ENCODE results near the gene TXNDC8.
"Not testable (repeated sequence)": the region's sequence is repeated elsewhere in the genome, so short reads cannot be mapped to it uniquely, and the experiment has no call there.

TXNDC8 gene

GRCh38 chr9:110337727-110338126, at the start of gene TXNDC8:
TSS of gene TXNDC8 (minus strand) at chr9:110337863.
- DNase-seq, result no peak

- DNase-seq, result no peak
Measured at GRCh38 chr9:110383491-110383890, 45.8 kb upstream of the TXNDC8 start.

GRCh38 chr9:110382731-110383130, 45.1 kb upstream of the TXNDC8 start:
- DNase-seq, result no peak

- DNase-seq, result no peak
Measured at GRCh38 chr9:110371411-110372007, 33.8 kb upstream of the TXNDC8 start.

- no peak for DNase-seq
Measured at GRCh38 chr9:110370315-110370714, 32.7 kb upstream of the TXNDC8 start.

GRCh38 chr9:110364451-110364850, 26.8 kb upstream of the TXNDC8 start:
- DNase-seq, result no peak

- DNase-seq, result not testable (repeated sequence)
Measured at GRCh38 chr9:110358992-110359391, 21.3 kb upstream of the TXNDC8 start.

- DNase-seq, result no peak
Measured at GRCh38 chr9:110357505-110357904, 19.8 kb upstream of the TXNDC8 start.

GRCh38 chr9:110356639-110357395, 19.2 kb upstream of the TXNDC8 start:
- DNase-seq, result no peak

- no peak for DNase-seq
Measured at GRCh38 chr9:110355911-110356310, 18.2 kb upstream of the TXNDC8 start.

GRCh38 chr9:110351009-110351467, 13.4 kb upstream of the TXNDC8 start:
- DNase-seq, result no peak

- DNase-seq, result no peak
Measured at GRCh38 chr9:110346325-110346724, 8.7 kb upstream of the TXNDC8 start.

- DNase-seq, result no peak
Measured at GRCh38 chr9:110344821-110345220, 7.2 kb upstream of the TXNDC8 start.

- no peak for DNase-seq
Measured at GRCh38 chr9:110343551-110343950, 5.9 kb upstream of the TXNDC8 start.

- no peak for DNase-seq
Measured at GRCh38 chr9:110340306-110340705, 2.6 kb upstream of the TXNDC8 start.

- DNase-seq, result no peak
Measured at GRCh38 chr9:110338143-110338542, 480 bp upstream of the TXNDC8 start.

- DNase-seq, result no peak
Measured at GRCh38 chr9:110336363-110336762, 1.3 kb downstream of the TXNDC8 start.

GRCh38 chr9:110334871-110335270, 2.8 kb downstream of the TXNDC8 start:
- DNase-seq, result no peak

GRCh38 chr9:110334183-110334582, 3.5 kb downstream of the TXNDC8 start:
- no peak for DNase-seq

GRCh38 chr9:110332766-110333165, 4.9 kb downstream of the TXNDC8 start:
- DNase-seq, result no peak

GRCh38 chr9:110330484-110331105, 7.1 kb downstream of the TXNDC8 start:
- no peak for DNase-seq

GRCh38 chr9:110329639-110330230, 7.9 kb downstream of the TXNDC8 start:
- no peak for DNase-seq

GRCh38 chr9:110328763-110329162, 8.9 kb downstream of the TXNDC8 start:
- no peak for DNase-seq

GRCh38 chr9:110327716-110328115, 9.9 kb downstream of the TXNDC8 start:
- no peak for DNase-seq

Measured in CD4-positive, alpha-beta T cell treated with Interleukin-4 for 4 hours (primary cell).